ENCODE measurements around the gene GMDS. TPM values are rescaled to one million over a fixed set of nuclear protein-coding genes. Genes with fewer than 3 reads are reported as not detected.

GMDS gene
- total RNA-seq, 1 donor from 2014 or later, result 30.1 TPM

- POLR2A ChIA-PET, result interaction anchor here (1.5 to 1.6 kb wide), 2 partner anchors 9 to 10 kb away, joined by 3 to 4 read pairs; partner anchors contain the start of gene FOXC1
Observed at GRCh38 chr6:1618311-1619097, 626.9 kb downstream of the GMDS start.

GRCh38 chr6:1617466-1618310 is 627.7 kb downstream of the GMDS start:
- intact Hi-C loops (cut with micrococcal nuclease), result no loop called here
- H3K9me3 Mint-ChIP-seq, result no peaks in the 10 kb centered on the region
- DNase-seq, result no peak
- TF ChIP-seq CTCF (IDR thresholded peaks at IDR 0.05), result no peak
- POLR2A ChIA-PET, result interaction anchor here (1.6 kb wide), 1 partner anchor 9 kb away, joined by 4 read pairs; no protein-coding TSS in a partner anchor
- CTCF ChIA-PET, result no interaction called here
- H3K4me1 Mint-ChIP-seq, result peaks cover 8% of the 10 kb centered on the region
- peaks cover 6% of the 10 kb centered on the region for H3K36me3 Mint-ChIP-seq (ENCODE audit: low read depth)
- no peak overlapping the region for H3K4me3 Mint-ChIP-seq
- peaks cover 56% of the 10 kb centered on the region for H3K27me3 Mint-ChIP-seq
- no peak for ATAC-seq (ENCODE audit: low read depth)
- H3K27ac Mint-ChIP-seq, result no peak overlapping the region

More at GRCh38 chr6:1618311-1619097, 626.9 kb downstream of the GMDS start:
- intact Hi-C loops (cut with micrococcal nuclease), result no loop called here
- no peak for TF ChIP-seq CTCF (IDR thresholded peaks at IDR 0.05)
- DNase-seq, result no peak
- ATAC-seq (ENCODE audit: low read depth), result no peak
- Mint-ChIP-seq H3K9me3 (no peaks in the 10 kb centered on the region), H3K27ac (no peak overlapping the region), H3K36me3 (ENCODE audit: low read depth) (peaks cover 8% of the 10 kb centered on the region), H3K27me3 (peaks cover 56% of the 10 kb centered on the region), H3K4me1 (peaks cover 8% of the 10 kb centered on the region), H3K4me3 (peak overlapping the region; percentile 38)
- CTCF ChIA-PET, result no interaction called here

GRCh38 chr6:1616701-1617463 is 628.5 kb downstream of the GMDS start:
- intact Hi-C loops (cut with micrococcal nuclease), result no loop called here
- H3K9me3 Mint-ChIP-seq, result no peaks in the 10 kb centered on the region
- no peak for ATAC-seq (ENCODE audit: low read depth)
- no peak overlapping the region for H3K4me3 Mint-ChIP-seq
- no peak overlapping the region for H3K27ac Mint-ChIP-seq
- peaks cover 2% of the 10 kb centered on the region for H3K36me3 Mint-ChIP-seq (ENCODE audit: low read depth)
- peaks cover 13% of the 10 kb centered on the region for H3K4me1 Mint-ChIP-seq
- no peak for DNase-seq
- TF ChIP-seq CTCF (IDR thresholded peaks at IDR 0.05), result no peak
- H3K27me3 Mint-ChIP-seq, result peaks cover 55% of the 10 kb centered on the region
- POLR2A ChIA-PET, result interaction anchor here (1.6 kb wide), 1 partner anchor 9 kb away, joined by 4 read pairs; no protein-coding TSS in a partner anchor
- CTCF ChIA-PET, result no interaction called here

- CTCF ChIA-PET, result interaction anchor here (1.2 kb wide), 1 partner anchor 736 kb away, joined by 3 read pairs; no protein-coding TSS in a partner anchor
- H3K4me1 Mint-ChIP-seq, result peaks cover 14% of the 10 kb centered on the region
- peaks cover 3% of the 10 kb centered on the region for H3K36me3 Mint-ChIP-seq (ENCODE audit: low read depth)
- intact Hi-C loops (cut with micrococcal nuclease), result loop anchor here (2.0 kb wide), 1 partner anchor 123 kb away; no protein-coding TSS in a partner anchor
- no peaks in the 10 kb centered on the region for H3K9me3 Mint-ChIP-seq
- H3K4me3 Mint-ChIP-seq, result no peak overlapping the region
- H3K27ac Mint-ChIP-seq, result no peak overlapping the region
- ATAC-seq (ENCODE audit: low read depth) (no peak), DNase-seq (no peak)
- POLR2A ChIA-PET, result interaction anchor here (1.9 kb wide), 1 partner anchor 9 kb away, joined by 12 read pairs; no protein-coding TSS in a partner anchor
- TF ChIP-seq CTCF (IDR thresholded peaks at IDR 0.05), result no peak
- peaks cover 49% of the 10 kb centered on the region for H3K27me3 Mint-ChIP-seq
Observed at GRCh38 chr6:1615853-1616420, 629.5 kb downstream of the GMDS start.
